ENCODE data around the gene PNKP.

PNKP gene

DNA sequence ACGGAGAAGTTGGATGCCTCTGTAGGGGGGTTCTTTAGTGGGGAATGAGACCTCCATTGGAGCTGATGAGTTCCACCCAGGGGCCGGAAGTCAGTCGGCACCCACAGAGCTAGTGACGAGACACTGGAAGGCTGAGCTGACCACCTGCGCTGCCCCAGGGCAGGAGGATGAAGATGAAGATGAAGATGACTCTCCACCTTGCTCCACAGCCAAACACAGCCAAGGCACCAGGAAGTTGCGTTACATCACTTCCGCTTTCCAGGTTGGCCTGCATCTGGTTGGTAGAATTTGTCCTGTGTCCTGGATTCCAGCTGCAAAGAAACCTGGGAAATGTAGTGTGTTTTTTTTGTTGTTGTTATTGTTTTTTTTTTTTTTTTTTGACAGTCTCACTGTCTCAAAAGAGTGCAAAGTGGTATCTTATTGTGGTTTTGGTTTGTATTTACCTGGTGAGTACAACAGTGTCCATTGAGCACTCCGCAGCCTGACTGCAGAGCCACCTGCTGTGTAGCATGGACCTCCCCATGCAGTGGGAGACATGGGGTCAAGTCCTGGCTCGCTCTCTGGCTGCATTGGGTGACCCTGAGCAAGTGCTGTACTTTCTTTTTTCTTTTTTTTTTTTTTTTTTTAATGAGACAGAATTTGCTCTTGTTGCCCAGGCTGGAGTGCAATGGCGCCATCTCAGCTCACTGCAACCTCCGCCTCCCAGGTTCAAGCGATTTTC, 12.0 kb upstream of the PNKP start:
- no peak overlapping the region for H3K4me3 ChIP-seq (ENCODE audit: low read depth, low read length)
- no peak for DNase-seq (ENCODE audit: low read depth)

DNA sequence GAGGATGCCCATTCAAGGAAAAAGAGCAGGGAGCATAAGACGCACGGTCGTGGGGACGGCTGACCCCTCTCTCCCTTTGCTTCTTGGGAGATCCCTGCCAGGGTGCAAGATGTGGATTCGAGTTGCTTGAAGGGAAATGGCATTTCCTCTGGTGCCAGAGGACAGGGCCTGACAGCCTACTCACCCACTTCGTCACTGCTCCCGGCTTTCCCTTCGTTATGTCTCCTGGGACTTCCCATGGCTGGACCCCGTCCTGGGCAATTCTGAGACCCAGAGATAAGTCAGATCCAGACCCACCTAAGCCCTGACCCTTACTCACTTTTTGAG, 11.3 kb upstream of the PNKP start:
- H3K4me3 ChIP-seq (ENCODE audit: low read depth, low read length): peak overlapping the region; percentile 89
- TF ChIP-seq, protein P1, sequence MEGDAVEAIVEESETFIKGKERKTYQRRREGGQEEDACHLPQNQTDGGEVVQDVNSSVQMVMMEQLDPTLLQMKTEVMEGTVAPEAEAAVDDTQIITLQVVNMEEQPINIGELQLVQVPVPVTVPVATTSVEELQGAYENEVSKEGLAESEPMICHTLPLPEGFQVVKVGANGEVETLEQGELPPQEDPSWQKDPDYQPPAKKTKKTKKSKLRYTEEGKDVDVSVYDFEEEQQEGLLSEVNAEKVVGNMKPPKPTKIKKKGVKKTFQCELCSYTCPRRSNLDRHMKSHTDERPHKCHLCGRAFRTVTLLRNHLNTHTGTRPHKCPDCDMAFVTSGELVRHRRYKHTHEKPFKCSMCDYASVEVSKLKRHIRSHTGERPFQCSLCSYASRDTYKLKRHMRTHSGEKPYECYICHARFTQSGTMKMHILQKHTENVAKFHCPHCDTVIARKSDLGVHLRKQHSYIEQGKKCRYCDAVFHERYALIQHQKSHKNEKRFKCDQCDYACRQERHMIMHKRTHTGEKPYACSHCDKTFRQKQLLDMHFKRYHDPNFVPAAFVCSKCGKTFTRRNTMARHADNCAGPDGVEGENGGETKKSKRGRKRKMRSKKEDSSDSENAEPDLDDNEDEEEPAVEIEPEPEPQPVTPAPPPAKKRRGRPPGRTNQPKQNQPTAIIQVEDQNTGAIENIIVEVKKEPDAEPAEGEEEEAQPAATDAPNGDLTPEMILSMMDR (IDR thresholded peaks at IDR 0.05; ENCODE audit: insufficient read depth, low read depth, low read length, missing control alignments): no peak
- DNase-seq (ENCODE audit: low read depth): no peak

More for the DNA sequence above, 12.0 kb upstream of the PNKP start:
- TF ChIP-seq, protein P1 (IDR thresholded peaks at IDR 0.05; ENCODE audit: insufficient read depth, low read depth, low read length, missing control alignments): no peak

DNA sequence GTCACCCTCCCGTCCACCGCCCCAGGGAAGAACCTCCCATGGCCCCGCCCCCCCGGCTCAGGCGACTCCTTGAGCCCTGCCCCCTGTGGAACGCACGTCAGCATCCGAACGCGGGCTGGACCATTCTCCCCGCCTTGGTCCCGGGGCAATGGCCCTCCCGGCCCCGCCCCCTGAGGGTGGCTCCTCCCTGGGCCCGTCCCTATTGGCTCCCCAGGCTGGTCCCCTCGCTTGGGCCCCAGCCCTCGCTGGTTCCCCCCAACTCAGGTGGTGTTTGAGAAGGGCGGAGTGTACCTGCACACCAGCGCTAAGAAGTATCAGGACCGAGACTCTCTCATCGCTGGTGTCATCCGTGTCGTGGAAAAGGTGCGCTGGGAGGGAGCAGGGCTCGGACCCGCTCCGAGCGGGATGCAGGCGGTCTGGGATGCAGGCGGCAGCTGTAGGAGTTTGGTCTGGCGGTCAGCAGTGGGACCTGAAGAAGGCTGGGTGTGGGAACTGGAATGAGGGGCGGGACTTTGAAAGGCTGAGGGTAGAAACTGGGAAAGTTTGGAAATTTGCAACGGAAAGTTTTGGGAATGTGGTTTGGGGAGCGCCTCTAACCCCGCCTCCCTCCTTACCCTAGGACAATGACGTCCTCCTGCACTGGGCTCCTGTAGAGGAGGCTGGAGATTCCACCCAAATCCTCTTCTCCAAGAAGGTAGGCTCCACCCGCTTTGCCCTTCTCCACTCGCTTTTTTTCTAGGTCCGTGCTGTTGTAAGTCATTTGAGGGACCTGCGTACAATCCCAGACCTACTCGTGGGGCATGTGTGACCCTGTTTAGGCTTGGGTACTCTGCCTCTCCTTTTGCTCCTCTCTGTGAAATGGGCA, 10.7 kb upstream of the PNKP start:
- TF ChIP-seq, protein P1 (IDR thresholded peaks at IDR 0.05; ENCODE audit: insufficient read depth, low read depth, low read length, missing control alignments): no peak

DNA sequence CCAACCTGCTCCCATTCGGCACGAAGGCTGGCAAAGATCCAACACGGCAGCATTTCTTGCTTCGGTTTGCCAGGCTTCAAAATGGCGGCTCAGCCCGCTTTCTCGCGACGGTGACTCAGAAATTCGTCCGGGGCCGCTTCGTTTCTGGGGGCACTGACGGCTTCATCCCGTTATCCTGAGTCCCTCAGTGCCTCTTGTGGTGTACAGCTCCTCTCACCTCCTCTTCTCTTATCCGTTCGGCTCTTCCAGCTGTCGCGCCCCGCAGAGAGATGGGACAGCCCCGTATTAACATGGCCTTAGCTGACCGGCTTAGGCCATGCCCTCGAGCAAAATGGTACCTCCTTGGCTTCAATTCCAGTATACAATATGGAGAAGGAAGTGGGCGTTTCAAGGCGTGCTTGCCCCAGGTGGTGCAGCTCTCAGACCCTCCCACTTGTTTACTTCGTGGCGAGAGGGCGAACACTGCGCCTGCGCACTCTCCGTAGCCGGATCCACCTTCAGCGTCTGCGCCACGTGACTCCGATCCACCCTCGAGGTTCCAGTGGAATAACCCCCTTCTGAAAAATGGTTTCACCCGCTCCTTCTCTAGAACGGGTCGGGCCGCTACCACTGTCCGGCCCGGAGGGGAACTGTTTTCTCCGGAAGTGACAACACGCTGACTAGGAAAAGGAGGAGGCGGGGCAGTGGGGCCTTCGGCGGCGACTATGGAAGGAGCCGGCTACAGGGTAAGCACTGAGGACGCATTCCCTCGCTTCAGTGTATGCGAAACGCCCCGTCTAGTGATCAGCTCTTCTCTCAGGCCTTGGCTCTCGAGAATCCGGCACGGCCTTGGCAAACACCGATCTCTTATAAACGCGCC, 9.9 kb upstream of the PNKP start, which contains the start of the genes AKT1S1 and TBC1D17:
Gene AKT1S1, minus strand, starts transcription at position 336 of the 859 bp plus-strand sequence. CDS start 4,060 bp downstream, outside the sequence.
Gene TBC1D17, plus strand, starts transcription at position 683 of the 859 bp plus-strand sequence. Its CDS starts 22 bp downstream, at position 705.
- TF ChIP-seq, protein P1 (IDR thresholded peaks at IDR 0.05; ENCODE audit: insufficient read depth, low read depth, low read length, missing control alignments): no peak
- DNase-seq (ENCODE audit: low read depth): peak; percentile 100
- peak within 1 kb of the TSS; percentile 89 for H3K4me3 ChIP-seq (ENCODE audit: low read depth, low read length)

More for the DNA sequence above, 10.7 kb upstream of the PNKP start:
- DNase-seq (ENCODE audit: low read depth): peak; percentile 99
- peak overlapping the region; percentile 89 for H3K4me3 ChIP-seq (ENCODE audit: low read depth, low read length)

DNA sequence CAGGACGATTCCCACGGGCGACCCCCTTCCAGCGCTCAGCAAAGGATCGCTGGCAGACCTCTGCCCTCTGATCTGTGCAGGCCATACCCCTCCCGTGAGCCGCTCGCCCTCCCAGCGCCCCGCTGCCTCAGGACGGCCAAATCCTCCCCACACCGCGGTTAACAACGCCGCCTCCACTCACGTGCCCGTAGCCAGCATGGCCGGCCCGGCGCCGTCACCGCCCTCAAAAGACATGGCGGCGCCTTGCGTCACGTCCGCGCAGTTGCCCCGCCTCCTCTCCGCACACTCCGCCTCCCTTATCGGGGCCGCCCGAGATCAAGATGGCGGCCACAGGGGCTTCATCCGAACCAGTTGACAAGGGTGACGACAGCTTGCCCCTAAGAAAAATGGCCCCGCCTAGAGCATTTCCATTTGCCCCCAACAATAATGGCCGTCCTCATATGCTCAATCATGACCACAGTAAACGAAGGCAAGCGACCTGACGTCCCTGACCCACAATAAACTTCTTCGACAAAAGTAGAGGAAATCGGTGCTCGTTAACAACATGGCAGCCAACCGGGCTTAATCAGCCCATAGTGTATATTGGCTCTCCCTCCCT, 9.1 kb upstream of the PNKP start:
- TF ChIP-seq, protein P1 (IDR thresholded peaks at IDR 0.05; ENCODE audit: insufficient read depth, low read depth, low read length, missing control alignments): no peak
- DNase-seq (ENCODE audit: low read depth): peak; percentile 100
- peak overlapping the region; percentile 89 for H3K4me3 ChIP-seq (ENCODE audit: low read depth, low read length)

DNA sequence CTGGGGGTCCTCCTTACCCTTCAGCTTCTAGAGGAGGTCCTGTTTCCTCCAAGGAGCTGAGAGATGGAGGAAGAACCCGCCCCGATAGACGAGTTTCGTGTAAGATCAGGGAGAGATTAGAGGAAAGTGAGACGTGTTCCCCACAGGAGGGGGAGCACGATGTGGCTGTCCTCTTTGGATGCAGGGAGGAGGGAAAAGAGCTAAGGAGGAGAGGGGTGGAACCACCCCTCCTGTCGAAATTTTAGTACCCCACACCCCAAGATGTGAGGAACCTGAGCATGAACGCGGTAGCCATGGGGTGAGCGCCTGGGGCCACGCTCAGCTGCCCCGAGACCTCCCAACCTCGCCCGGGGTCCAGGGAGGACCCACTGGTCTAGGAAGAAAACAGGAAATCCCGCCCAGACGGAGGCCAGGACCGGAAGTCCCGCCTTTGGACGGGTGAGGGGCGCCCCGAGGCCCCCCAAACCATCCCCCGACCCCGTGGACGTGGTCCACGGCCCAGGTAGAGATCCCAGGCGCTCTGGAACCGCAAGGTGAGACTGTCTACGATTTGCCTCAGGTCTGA, 8.6 kb upstream of the PNKP start:
- peak overlapping the region; percentile 65 for H3K4me3 ChIP-seq (ENCODE audit: low read depth, low read length)
- peak; percentile 66 for DNase-seq (ENCODE audit: low read depth)
- TF ChIP-seq, protein P1 (IDR thresholded peaks at IDR 0.05; ENCODE audit: insufficient read depth, low read depth, low read length, missing control alignments): no peak

All from GM12865 (cell line).